Heart left ventricle (tissue), 16 donors: Measurements from ENCODE around the gene DKK3. TPM values are rescaled to one million over a fixed set of nuclear protein-coding genes. Genes with fewer than 3 reads are reported as not detected.

Experiments
- ATAC-seq, 4 donors: fragments of 200-7000 bp; cut with Tn5 transposase; one replicate each; pipeline ENCODE4 v1.9.1; 2020 to 2022; ENCODE audit warnings: moderate library complexity in 4 of 4, mild to moderate bottlenecking in 3 of 4, moderate number of reproducible peaks in 1 of 4
- DNase-seq, 5 donors: peaks; one replicate each; pipeline ENCODE4 v3.0.0-alpha.2; 2020
- H3K27ac ChIP-seq, 12 donors: fragments of 200-600 bp; sonication (generic) in 4 of 12; one replicate each; pipeline versions ENCODE4 v1.5.0 to v1.8.0; 2016 to 2022; ENCODE audit warnings: mild to moderate bottlenecking in 2 of 12
- H3K27me3 ChIP-seq, 9 donors: fragments of 200-600 bp; sonication (generic) in 2 of 9; one replicate each; pipeline versions ENCODE4 v1.5.1 to v1.8.0; 2016 to 2022; ENCODE audit warnings: mild to moderate bottlenecking in 3 of 9
- H3K36me3 ChIP-seq, 9 donors: fragments of 200-600 bp; sonication (generic) in 2 of 9; one replicate each; pipeline versions ENCODE4 v1.5.0 to v1.8.0; 2018 to 2022; ENCODE audit warnings: mild to moderate bottlenecking in 2 of 9
- H3K4me1 ChIP-seq, 12 donors: fragments of 200-600 bp; sonication (generic) in 4 of 12; one replicate each; pipeline versions ENCODE4 v1.5.0 to v1.8.0; 2016 to 2022; ENCODE audit warnings: mild to moderate bottlenecking in 3 of 12
- H3K4me3 ChIP-seq, 12 donors: fragments of 200-600 bp; sonication (generic) in 4 of 12; one replicate each; pipeline versions ENCODE4 v1.5.0 to v1.8.0; 2017 to 2022; ENCODE audit warnings: mild to moderate bottlenecking in 9 of 12, moderate library complexity in 4 of 12
- H3K9me3 ChIP-seq, 12 donors: fragments of 200-600 bp; sonication (generic) in 4 of 12; one replicate each; pipeline versions ENCODE4 v1.5.0 to v1.8.0; 2016 to 2022; ENCODE audit warnings: mild to moderate bottlenecking in 1 of 12
- CTCF ChIP-seq, 12 donors: fragments of 200-600 bp; sonication (generic) in 4 of 12; IDR thresholded peaks; one replicate each; pipeline versions ENCODE4 v1.5.0 to v1.8.0; 2018 to 2022; ENCODE audit warnings: antibody characterized with exemption in 12 of 12, mild to moderate bottlenecking in 5 of 12
- POLR2A ChIP-seq, 2 donors: fragments of 450-650 bp; IDR thresholded peaks; one replicate each; pipeline ENCODE4 v1.6.1; 2017; ENCODE audit warnings: antibody characterized with exemption in 2 of 2, mild to moderate bottlenecking in 2 of 2, moderate library complexity in 2 of 2
- WGBS, 4 donors: extraction: QIAGEN DNeasy Blood & Tissue Kit in 2 of 4; methylation state at CpG; one replicate each; pipeline versions ENCODE4 v1.1.5 to v1.1.7; 2013 to 2018; 5-methylcytosine and 5-hydroxymethylcytosine counted together
- intact Hi-C, 10 donors: fragments of 100-400 bp; cut with DNase I; formaldehyde crosslinking; loops; one replicate each; pipeline versions ENCODE4 v1.11.1 to v1.14.2; 2022
- polyA plus RNA-seq, 2 donors: library from polyadenylated mRNA; stranded (reverse); fragments of 200-250 nt; gene quantifications; one replicate each; pipeline ENCODE4 v1.2.3, GENCODE V29; 2013
- total RNA-seq, 9 donors: library from RNA; depleted of rRNA in 2 of 9; stranded (reverse); fragments of >200 nt in 2 of 9; fragmentation: NEBNext Ultra II Directional in 3 of 9; extraction: Animal tissue kit (Norgen Biotek cat#: 25700) in 3 of 9; gene quantifications; one replicate each; pipeline versions ENCODE4 v1.1.0 to v1.2.4, GENCODE V29; 2016 to 2023
- donor health status: ischemic (EF 13 %, LVEDD 7.1; RV severe dilation, severe dysfunction).
- donor health status: healthy with polysubstance abuse.
- donor health status: DM: no; HTN: yes; CAD: no.
- donor health status: DM: no; HTN: no; CAD: no.
- donor health status: ischemic (EF 25% LVEDD 6.9; RV normal size, moderate dysfunction).
- donor health status: ischemic (EF 25% LVEDD 5.7; RV mildly dilated, moderate dysfunction).
- donor health status: healthy.
- donor health status: DM: yes; HTN: yes; CAD: no.
- donor health status: ischemic (EF 35%, LVEDD 5.7; RV mildly dilated, moderate dysfunction).
- donor health status: nonischemic (EF 11% LVEDD 7.7; RV severe dilation, severe dysfunction).
- donor health status: DM: yes; HTN: yes; CAD: no.
- donor health status: PGD.
- donor health status: ischemic (EF 29% LVEDD 5.4; RV normal size, mild dysfunction).
- donor health status: nonischemic (EF 23%, LVEDD 6.1; RV moderate dilation, normal function).

The DKK3 gene
- total and polyA plus RNA-seq, 11 donors = 117 to 851 (median 707) TPM

- no peak for DNase-seq
- Histone ChIP-seq H3K9me3 (no peaks in the 10 kb centered on the region), H3K4me1 (peaks cover 6 to 84% (median 56%) of the 10 kb centered on the region in 12 donors), H3K27ac (peak overlapping the region; percentile 36 to 90 (median 72)), H3K27me3 (no peaks in the 10 kb centered on the region), H3K36me3 (no peaks in the 10 kb centered on the region), H3K4me3 (no peak overlapping the region)
- no peak for TF ChIP-seq POLR2A (IDR thresholded peaks at IDR 0.05)
- TF ChIP-seq CTCF (IDR thresholded peaks at IDR 0.05) = no peak
- intact Hi-C loops = no loop called here
- ATAC-seq = peak; percentile 14 to 40 (median 28)
- 63 to 66% (median 65%) methylated on average over 9 of the region's 9 CpGs for WGBS, 4 donors
These were observed 22.2 kb downstream of the DKK3 start for GRCh38 chr11:11985954-11986949.

DNA sequence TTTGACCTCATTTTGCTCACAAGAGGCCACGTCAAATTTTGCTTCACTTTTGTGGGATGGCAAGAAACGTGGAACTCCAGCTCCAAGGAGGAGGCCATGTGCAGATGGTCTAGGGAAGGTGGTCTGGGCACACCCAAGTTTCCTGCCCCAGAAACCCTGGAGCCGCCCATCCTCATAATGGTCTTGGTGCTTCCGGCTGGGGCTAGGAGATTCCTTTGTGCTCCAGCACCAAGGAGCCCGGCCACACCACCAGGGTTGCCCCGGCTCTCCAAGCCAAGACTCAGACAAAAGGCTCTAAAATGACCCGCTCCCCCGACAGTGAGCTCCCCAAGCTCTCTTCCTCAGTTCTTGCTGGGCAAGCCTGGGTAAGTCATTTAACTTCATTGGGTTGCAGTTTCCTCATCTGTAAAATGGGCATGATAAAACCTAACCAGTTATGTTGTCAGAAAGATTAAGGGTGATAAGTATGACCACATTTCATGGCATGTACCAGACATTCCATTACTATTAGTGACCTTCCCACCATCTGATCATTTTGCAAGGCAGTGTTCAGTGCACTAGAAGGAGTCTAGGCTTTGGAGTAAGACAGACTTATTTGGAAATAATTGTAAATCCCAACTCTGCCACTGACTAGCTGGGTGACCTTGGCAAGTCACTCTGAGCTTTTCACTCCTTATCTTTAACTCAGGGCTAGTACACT is 23.3 kb downstream of the DKK3 start:
- ATAC-seq (peak in 2 of 4 donors; percentile 22 to 28), DNase-seq (no peak)
- intact Hi-C loops = no loop called here
- WGBS, 4 donors = 74 to 76% (median 75%) methylated on average over 7 to 8 of the region's 8 CpGs
- peaks cover 0 to 5% (median 0%) of the 10 kb centered on the region in 12 donors for H3K9me3 ChIP-seq
- H3K36me3 ChIP-seq = no peaks in the 10 kb centered on the region
- H3K4me1 ChIP-seq = peaks cover 9 to 91% (median 64%) of the 10 kb centered on the region in 12 donors
- no peak overlapping the region for H3K4me3 ChIP-seq
- TF ChIP-seq CTCF (IDR thresholded peaks at IDR 0.05) (no peak), POLR2A (IDR thresholded peaks at IDR 0.05) (no peak)
- H3K27me3 ChIP-seq = no peaks in the 10 kb centered on the region
- H3K27ac ChIP-seq = peak overlapping the region in 11 of 12 donors; percentile 60 to 90 (median 72)

GRCh38 chr11:11984563-11984962 is 23.9 kb downstream of the DKK3 start:
- Histone ChIP-seq H3K27me3 (no peaks in the 10 kb centered on the region), H3K4me1 (peaks cover 13 to 92% (median 67%) of the 10 kb centered on the region in 12 donors), H3K36me3 (no peaks in the 10 kb centered on the region), H3K4me3 (no peak overlapping the region), H3K27ac (peak overlapping the region in 11 of 12 donors; percentile 60 to 90 (median 72)), H3K9me3 (peaks cover 0 to 5% (median 0%) of the 10 kb centered on the region in 12 donors)
- TF ChIP-seq CTCF (IDR thresholded peaks at IDR 0.05) (no peak), POLR2A (IDR thresholded peaks at IDR 0.05) (no peak)
- intact Hi-C loops = loop anchor here in 2 of 10 donors (5.0 kb wide), 2 partner anchors 33 to 142 kb away; partner anchors contain the start of gene USP47 (in 1 of the 2)
- ATAC-seq = no peak
- WGBS, 4 donors = 46 to 56% (median 52%) methylated on average over 5 of the region's 5 CpGs
- DNase-seq = no peak
